Astrocyte (in vitro differentiated cells and primary cell): ENCODE results near the gene IGSF21.

ENCODE experiments used
- CTCF ChIP-seq: IDR thresholded peaks from 2 replicates; pipeline ENCODE4 v1.5.1; 2011; ENCODE audit warnings: low read depth, mild to moderate bottlenecking, inconsistent platforms, low read length, moderate library complexity; ENCODE audit not compliant: insufficient read depth
- EZH2 ChIP-seq: IDR thresholded peaks from 2 replicates; pipeline ENCODE4 v1.6.1; 2012; ENCODE audit warnings: mild to moderate bottlenecking, low read length, inconsistent platforms; ENCODE audit not compliant: insufficient read depth

DNA sequence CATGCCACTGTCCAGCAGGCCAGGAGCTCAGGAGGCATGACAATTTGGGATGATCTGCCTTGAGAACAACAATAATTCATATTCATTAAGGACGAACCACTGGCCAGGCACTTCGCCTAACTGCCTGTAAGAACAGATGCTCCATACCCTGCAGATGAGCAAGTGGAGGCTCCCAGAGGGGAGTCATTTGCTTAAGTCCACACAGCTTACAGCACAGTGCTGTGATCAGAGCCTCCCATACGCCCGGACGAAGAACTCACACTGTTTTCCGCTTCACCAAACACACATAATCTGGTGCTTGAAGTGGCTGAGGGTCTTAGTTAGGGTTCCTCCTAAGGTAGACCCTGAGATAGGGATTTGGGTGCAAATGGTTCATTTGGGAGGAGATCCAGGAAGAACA is 279.7 kb downstream of the IGSF21 start:
- no peak for TF ChIP-seq EZH2
- no peak for TF ChIP-seq CTCF
